GM10266 (cell line): ENCODE results near the gene FAM177B.

ENCODE experiments used
- DNase-seq: peaks from one replicate; pipeline ENCODE4 v3.0.0; 2012; ENCODE audit errors: extremely low spot score
- CTCF ChIP-seq: IDR thresholded peaks from 2 replicates; pipeline ENCODE4 v1.5.1; 2012; ENCODE audit warnings: mild to moderate bottlenecking, low read depth; ENCODE audit not compliant: control insufficient read depth, insufficient read depth; ENCODE audit errors: missing control alignments

Gene FAM177B

GRCh38 chr1:222716393-222716792 is 20.6 kb upstream of the FAM177B start:
- no peak for TF ChIP-seq CTCF
- DNase-seq, result no peak

GRCh38 chr1:222728746-222729145 is 8.3 kb upstream of the FAM177B start:
- DNase-seq, result no peak
- TF ChIP-seq CTCF, result no peak

- DNase-seq, result no peak
- TF ChIP-seq CTCF, result no peak
Measured at GRCh38 chr1:222730866-222731265, 6.1 kb upstream of the FAM177B start.

- no peak for TF ChIP-seq CTCF
- DNase-seq, result peak; percentile 43
Measured at GRCh38 chr1:222732216-222733159, 4.5 kb upstream of the FAM177B start.

- DNase-seq, result no peak
- no peak for TF ChIP-seq CTCF
Measured at GRCh38 chr1:222734740-222735139, 2.3 kb upstream of the FAM177B start.

- no peak for TF ChIP-seq CTCF
- no peak for DNase-seq
Measured at GRCh38 chr1:222736470-222736869, 532 bp upstream of the FAM177B start.

- TF ChIP-seq CTCF, result no peak
- DNase-seq, result no peak
Measured at GRCh38 chr1:222739465-222739864, 2.5 kb downstream of the FAM177B start.
